ENCODE results near the gene MYH10.

The MYH10 gene

GRCh38 chr17:8647202-8647601, 16.7 kb upstream of the MYH10 start:
- Histone ChIP-seq H3K36me3 (ENCODE audit: control insufficient read depth, insufficient read depth, low read length, severe bottlenecking) (no peaks in the 10 kb centered on the region), H3K27me3 (replicated peaks; ENCODE audit: control insufficient read depth, insufficient read depth, low read length) (no peaks in the 10 kb centered on the region), H3K9me3 (ENCODE audit: control insufficient read depth, low read length) (no peaks in the 10 kb centered on the region), H3K9ac (ENCODE audit: low read length) (no peak overlapping the region), H3K4me1 (ENCODE audit: control insufficient read depth, insufficient read depth, low read length) (peaks cover 11% of the 10 kb centered on the region), H3K4me3 (ENCODE audit: low read length) (no peak overlapping the region)
- DNase-seq (ENCODE audit: low read depth): no peak

GRCh38 chr17:8644507-8644902, 14.0 kb upstream of the MYH10 start:
- no peaks in the 10 kb centered on the region for H3K36me3 ChIP-seq (ENCODE audit: control insufficient read depth, insufficient read depth, low read length, severe bottlenecking)
- H3K4me1 ChIP-seq (ENCODE audit: control insufficient read depth, insufficient read depth, low read length): peaks cover 6% of the 10 kb centered on the region
- DNase-seq (ENCODE audit: low read depth): no peak
- H3K4me3 ChIP-seq (ENCODE audit: low read length): no peak overlapping the region
- H3K9me3 ChIP-seq (ENCODE audit: control insufficient read depth, low read length): no peaks in the 10 kb centered on the region
- H3K27me3 ChIP-seq (replicated peaks; ENCODE audit: control insufficient read depth, insufficient read depth, low read length): peaks cover 9% of the 10 kb centered on the region
- H3K9ac ChIP-seq (ENCODE audit: low read length): no peak overlapping the region

- Histone ChIP-seq H3K9me3 (ENCODE audit: control insufficient read depth, low read length) (no peaks in the 10 kb centered on the region), H3K9ac (ENCODE audit: low read length) (no peak overlapping the region), H3K4me3 (ENCODE audit: low read length) (no peak overlapping the region), H3K36me3 (ENCODE audit: control insufficient read depth, insufficient read depth, low read length, severe bottlenecking) (no peaks in the 10 kb centered on the region), H3K27me3 (replicated peaks; ENCODE audit: control insufficient read depth, insufficient read depth, low read length) (peaks cover 14% of the 10 kb centered on the region), H3K4me1 (ENCODE audit: control insufficient read depth, insufficient read depth, low read length) (peaks cover under 1% of the 10 kb centered on the region)
- no peak for DNase-seq (ENCODE audit: low read depth)
Measured at GRCh38 chr17:8643855-8644506, 13.5 kb upstream of the MYH10 start.

GRCh38 chr17:8639709-8640108, 9.2 kb upstream of the MYH10 start:
- no peaks in the 10 kb centered on the region for H3K4me1 ChIP-seq (ENCODE audit: control insufficient read depth, insufficient read depth, low read length)
- H3K9ac ChIP-seq (ENCODE audit: low read length): no peak overlapping the region
- no peaks in the 10 kb centered on the region for H3K9me3 ChIP-seq (ENCODE audit: control insufficient read depth, low read length)
- peaks cover 24% of the 10 kb centered on the region for H3K27me3 ChIP-seq (replicated peaks; ENCODE audit: control insufficient read depth, insufficient read depth, low read length)
- no peak for DNase-seq (ENCODE audit: low read depth)
- no peak overlapping the region for H3K4me3 ChIP-seq (ENCODE audit: low read length)
- no peaks in the 10 kb centered on the region for H3K36me3 ChIP-seq (ENCODE audit: control insufficient read depth, insufficient read depth, low read length, severe bottlenecking)

GRCh38 chr17:8632061-8632460, 1.5 kb upstream of the MYH10 start:
- Histone ChIP-seq H3K36me3 (ENCODE audit: control insufficient read depth, insufficient read depth, low read length, severe bottlenecking) (no peaks in the 10 kb centered on the region), H3K27me3 (replicated peaks; ENCODE audit: control insufficient read depth, insufficient read depth, low read length) (peaks cover 5% of the 10 kb centered on the region), H3K9ac (ENCODE audit: low read length) (no peak overlapping the region), H3K4me3 (ENCODE audit: low read length) (no peak overlapping the region), H3K9me3 (ENCODE audit: control insufficient read depth, low read length) (no peaks in the 10 kb centered on the region), H3K4me1 (ENCODE audit: control insufficient read depth, insufficient read depth, low read length) (peaks cover 7% of the 10 kb centered on the region)
- no peak for DNase-seq (ENCODE audit: low read depth)

- H3K9me3 ChIP-seq (ENCODE audit: control insufficient read depth, low read length): no peaks in the 10 kb centered on the region
- H3K4me3 ChIP-seq (ENCODE audit: low read length): peak overlapping the region; percentile 94
- H3K9ac ChIP-seq (ENCODE audit: low read length): peak overlapping the region; percentile 73
- peaks cover 2% of the 10 kb centered on the region for H3K27me3 ChIP-seq (replicated peaks; ENCODE audit: control insufficient read depth, insufficient read depth, low read length)
- H3K36me3 ChIP-seq (ENCODE audit: control insufficient read depth, insufficient read depth, low read length, severe bottlenecking): no peaks in the 10 kb centered on the region
- peaks cover 7% of the 10 kb centered on the region for H3K4me1 ChIP-seq (ENCODE audit: control insufficient read depth, insufficient read depth, low read length)
- DNase-seq (ENCODE audit: low read depth): no peak
Measured at GRCh38 chr17:8631554-8631877, 991 bp upstream of the MYH10 start.

- DNase-seq (ENCODE audit: low read depth): peak; percentile 100
- Histone ChIP-seq H3K9me3 (ENCODE audit: control insufficient read depth, low read length) (no peaks in the 10 kb centered on the region), H3K4me3 (ENCODE audit: low read length) (peak overlapping the region; percentile 94)
Measured at GRCh38 chr17:8630802-8631553, 453 bp upstream of the MYH10 start.

GRCh38 chr17:8629371-8630226, 926 bp downstream of the MYH10 start:
- peak overlapping the region; percentile 94 for H3K4me3 ChIP-seq (ENCODE audit: low read length)
- no peaks in the 10 kb centered on the region for H3K36me3 ChIP-seq (ENCODE audit: control insufficient read depth, insufficient read depth, low read length, severe bottlenecking)
- H3K9me3 ChIP-seq (ENCODE audit: control insufficient read depth, low read length): no peaks in the 10 kb centered on the region
- peaks cover 7% of the 10 kb centered on the region for H3K4me1 ChIP-seq (ENCODE audit: control insufficient read depth, insufficient read depth, low read length)
- H3K27me3 ChIP-seq (replicated peaks; ENCODE audit: control insufficient read depth, insufficient read depth, low read length): no peaks in the 10 kb centered on the region
- peak; percentile 71 for DNase-seq (ENCODE audit: low read depth)
- peak overlapping the region; percentile 89 for H3K9ac ChIP-seq (ENCODE audit: low read length)

More at GRCh38 chr17:8630802-8631553, 453 bp upstream of the MYH10 start:
- peak overlapping the region; percentile 73 for H3K9ac ChIP-seq (ENCODE audit: low read length)
- no peaks in the 10 kb centered on the region for H3K36me3 ChIP-seq (ENCODE audit: control insufficient read depth, insufficient read depth, low read length, severe bottlenecking)
- H3K4me1 ChIP-seq (ENCODE audit: control insufficient read depth, insufficient read depth, low read length): peaks cover 7% of the 10 kb centered on the region
- H3K27me3 ChIP-seq (replicated peaks; ENCODE audit: control insufficient read depth, insufficient read depth, low read length): no peaks in the 10 kb centered on the region

GRCh38 chr17:8628609-8629169, 1.8 kb downstream of the MYH10 start:
- Histone ChIP-seq H3K9ac (ENCODE audit: low read length) (peak overlapping the region; percentile 3), H3K36me3 (ENCODE audit: control insufficient read depth, insufficient read depth, low read length, severe bottlenecking) (no peaks in the 10 kb centered on the region), H3K9me3 (ENCODE audit: control insufficient read depth, low read length) (no peaks in the 10 kb centered on the region), H3K4me1 (ENCODE audit: control insufficient read depth, insufficient read depth, low read length) (peaks cover 7% of the 10 kb centered on the region), H3K27me3 (replicated peaks; ENCODE audit: control insufficient read depth, insufficient read depth, low read length) (no peaks in the 10 kb centered on the region), H3K4me3 (ENCODE audit: low read length) (peak overlapping the region; percentile 94)
- DNase-seq (ENCODE audit: low read depth): peak; percentile 43

- Histone ChIP-seq H3K36me3 (ENCODE audit: control insufficient read depth, insufficient read depth, low read length, severe bottlenecking) (no peaks in the 10 kb centered on the region), H3K4me1 (ENCODE audit: control insufficient read depth, insufficient read depth, low read length) (peaks cover 7% of the 10 kb centered on the region), H3K9ac (ENCODE audit: low read length) (peak overlapping the region; percentile 3), H3K9me3 (ENCODE audit: control insufficient read depth, low read length) (no peaks in the 10 kb centered on the region), H3K27me3 (replicated peaks; ENCODE audit: control insufficient read depth, insufficient read depth, low read length) (no peaks in the 10 kb centered on the region), H3K4me3 (ENCODE audit: low read length) (no peak overlapping the region)
- DNase-seq (ENCODE audit: low read depth): peak; percentile 22
Measured at GRCh38 chr17:8628172-8628571, 2.4 kb downstream of the MYH10 start.

GRCh38 chr17:8623591-8623990, 6.9 kb downstream of the MYH10 start:
- Histone ChIP-seq H3K27me3 (replicated peaks; ENCODE audit: control insufficient read depth, insufficient read depth, low read length) (no peaks in the 10 kb centered on the region), H3K9ac (ENCODE audit: low read length) (no peak overlapping the region), H3K9me3 (ENCODE audit: control insufficient read depth, low read length) (no peaks in the 10 kb centered on the region), H3K36me3 (ENCODE audit: control insufficient read depth, insufficient read depth, low read length, severe bottlenecking) (no peaks in the 10 kb centered on the region), H3K4me1 (ENCODE audit: control insufficient read depth, insufficient read depth, low read length) (peaks cover 13% of the 10 kb centered on the region), H3K4me3 (ENCODE audit: low read length) (no peak overlapping the region)
- DNase-seq (ENCODE audit: low read depth): peak; percentile 15
